Gastroesophageal sphincter (tissue), 4 donors: ENCODE measurements around the gene TCF7L1. TPM values are rescaled to one million over a fixed set of nuclear protein-coding genes. Genes with fewer than 3 reads are reported as not detected.

Experiments used
- ATAC-seq: fragments of 150-250 bp; one replicate; pipeline ENCODE4 v1.9.1; 2016; ENCODE audit warnings: mild to moderate bottlenecking, moderate library complexity
- H3K27ac ChIP-seq, 4 donors: fragments of 200-600 bp; sonication (generic) in 3 of 4; 1 replicate in 3 of 4; 2 replicates in 1 of 4; pipeline ENCODE4 v1.5.1; 2016 to 2019
- H3K27me3 ChIP-seq: fragments of 200-600 bp; sonication (generic); one replicate; pipeline ENCODE4 v1.5.1; 2019
- H3K36me3 ChIP-seq, 2 donors: fragments of 200-600 bp; sonication (generic); one replicate each; pipeline ENCODE4 v1.5.1; 2019; ENCODE audit warnings: control low read depth in 1 of 2
- H3K4me1 ChIP-seq, 3 donors: fragments of 200-600 bp; sonication (generic); 1 replicate in 2 of 3; 2 replicates in 1 of 3; pipeline ENCODE4 v1.5.1; 2016 to 2019; ENCODE audit warnings: control low read depth in 2 of 3
- H3K4me3 ChIP-seq, 2 donors: fragments of 200-600 bp; sonication (generic); one replicate each; pipeline ENCODE4 v1.5.1; 2019; ENCODE audit warnings: mild to moderate bottlenecking in 1 of 2, moderate library complexity in 1 of 2
- H3K9me3 ChIP-seq, 3 donors: fragments of 200-600 bp; sonication (generic); one replicate each; pipeline ENCODE4 v1.5.1; 2017 to 2019; ENCODE audit warnings: control low read depth in 2 of 3
- CTCF ChIP-seq, 4 experiments: fragments of 200-600 bp in 2 of 4; fragments of 450-650 bp in 2 of 4; sonication (generic) in 1 of 4; IDR thresholded peaks; one replicate each; pipeline ENCODE4 v1.5.1; 2017 to 2019; ENCODE audit warnings: antibody characterized with exemption in 4 of 4, mild to moderate bottlenecking in 2 of 4, moderate library complexity in 2 of 4
- EP300 ChIP-seq: sonication (generic); formaldehyde crosslinking; IDR thresholded peaks from one replicate; pipeline ENCODE4 v1.6.1; 2017; ENCODE audit warnings: antibody characterized with exemption, mild to moderate bottlenecking
- POLR2A ChIP-seq, 2 donors: fragments of 450-650 bp; IDR thresholded peaks; one replicate each; pipeline ENCODE4 v1.6.1; 2017; ENCODE audit warnings: antibody characterized with exemption in 2 of 2, mild to moderate bottlenecking in 2 of 2, moderate library complexity in 1 of 2
- POLR2AphosphoS5 ChIP-seq: sonication (generic); formaldehyde crosslinking; IDR thresholded peaks from one replicate; pipeline ENCODE4 v1.6.1; 2017; ENCODE audit warnings: antibody characterized with exemption
- WGBS, 2 donors: methylation state at CpG; one replicate each; pipeline ENCODE4 v1.1.5; 2018; ENCODE audit warnings: low coverage in 1 of 2; 5-methylcytosine and 5-hydroxymethylcytosine counted together
- total RNA-seq, 4 donors: library from RNA; depleted of rRNA; stranded (reverse); fragments of >200 nt; gene quantifications; one replicate each; pipeline ENCODE4 v1.1.0, GENCODE V29; 2016

The TCF7L1 gene
- total RNA-seq, 4 donors from 2014 or later, result 4.0 to 13.0 (median 5.3) TPM

- no peaks in the 10 kb centered on the region for H3K36me3 ChIP-seq
- no peak for TF ChIP-seq EP300
- no peak for TF ChIP-seq POLR2A (IDR thresholded peaks at IDR 0.05)
- TF ChIP-seq CTCF (IDR thresholded peaks at IDR 0.05), result no peak
- TF ChIP-seq POLR2AphosphoS5, result no peak
- no peak for ATAC-seq
- no peak overlapping the region for H3K4me3 ChIP-seq
- H3K27me3 ChIP-seq, result no peaks in the 10 kb centered on the region
- no peaks in the 10 kb centered on the region for H3K9me3 ChIP-seq
- H3K4me1 ChIP-seq, result peaks cover 0 to 67% (median 56%) of the 10 kb centered on the region in 3 donors
- 30% methylated on average over 5 of the region's 11 CpGs; no CpG with 5 or more reads in 1 of the 2 donors for WGBS, 2 donors
- peak overlapping the region in 3 of 4 donors; percentile 67 to 79 (median 73) for H3K27ac ChIP-seq
These were observed 126.0 kb downstream of the TCF7L1 start for GRCh38 chr2:85259101-85259590.

- H3K4me1 ChIP-seq, result peaks cover 0 to 67% (median 50%) of the 10 kb centered on the region in 3 donors
- H3K4me3 ChIP-seq, result no peak overlapping the region
- no peaks in the 10 kb centered on the region for H3K36me3 ChIP-seq
- peak overlapping the region in 3 of 4 donors; percentile 67 to 79 (median 73) for H3K27ac ChIP-seq
- no peaks in the 10 kb centered on the region for H3K9me3 ChIP-seq
- no peak for ATAC-seq
- WGBS, 2 donors, result 51 to 87% methylated on average over 2 of the region's 4 CpGs
- no peaks in the 10 kb centered on the region for H3K27me3 ChIP-seq
- no peak for TF ChIP-seq POLR2A (IDR thresholded peaks at IDR 0.05)
- no peak for TF ChIP-seq CTCF (IDR thresholded peaks at IDR 0.05)
- TF ChIP-seq EP300, result no peak
- TF ChIP-seq POLR2AphosphoS5, result no peak
These were observed 126.7 kb downstream of the TCF7L1 start for GRCh38 chr2:85259879-85260278.

- Histone ChIP-seq H3K27me3 (no peaks in the 10 kb centered on the region), H3K9me3 (no peaks in the 10 kb centered on the region), H3K4me3 (no peak overlapping the region), H3K4me1 (peaks cover 0 to 51% (median 27%) of the 10 kb centered on the region in 3 donors), H3K27ac (no peak overlapping the region), H3K36me3 (no peaks in the 10 kb centered on the region)
- 74 to 86% methylated on average over 6 to 8 of the region's 8 CpGs for WGBS, 2 donors
- TF ChIP-seq CTCF (IDR thresholded peaks at IDR 0.05) (no peak), EP300 (no peak), POLR2AphosphoS5 (no peak), POLR2A (IDR thresholded peaks at IDR 0.05) (no peak)
- ATAC-seq, result no peak
These were observed 130.4 kb downstream of the TCF7L1 start for GRCh38 chr2:85263591-85263990.

GRCh38 chr2:85264471-85264870, 131.3 kb downstream of the TCF7L1 start:
- TF ChIP-seq EP300 (no peak), POLR2AphosphoS5 (no peak), CTCF (IDR thresholded peaks at IDR 0.05) (no peak), POLR2A (IDR thresholded peaks at IDR 0.05) (no peak)
- no peaks in the 10 kb centered on the region for H3K9me3 ChIP-seq
- H3K36me3 ChIP-seq, result no peaks in the 10 kb centered on the region
- 77 to 100% methylated on average over 1 to 2 of the region's 3 CpGs for WGBS, 2 donors
- no peaks in the 10 kb centered on the region for H3K27me3 ChIP-seq
- peak overlapping the region in 2 of 4 donors; percentile 24 to 50 for H3K27ac ChIP-seq
- ATAC-seq, result no peak
- no peak overlapping the region for H3K4me3 ChIP-seq
- H3K4me1 ChIP-seq, result peaks cover 0 to 44% (median 18%) of the 10 kb centered on the region in 3 donors

GRCh38 chr2:85265304-85265703, 132.1 kb downstream of the TCF7L1 start:
- peak overlapping the region in 2 of 4 donors; percentile 24 to 50 for H3K27ac ChIP-seq
- H3K27me3 ChIP-seq, result no peaks in the 10 kb centered on the region
- H3K4me3 ChIP-seq, result no peak overlapping the region
- TF ChIP-seq POLR2AphosphoS5 (no peak), EP300 (no peak), CTCF (IDR thresholded peaks at IDR 0.05) (no peak), POLR2A (IDR thresholded peaks at IDR 0.05) (no peak)
- ATAC-seq, result peak; percentile 41
- H3K9me3 ChIP-seq, result no peaks in the 10 kb centered on the region
- 7 to 13% methylated on average over 7 of the region's 7 CpGs for WGBS, 2 donors
- H3K4me1 ChIP-seq, result peaks cover 0 to 44% (median 18%) of the 10 kb centered on the region in 3 donors
- no peaks in the 10 kb centered on the region for H3K36me3 ChIP-seq
